PFSK-1 (cell line): ENCODE measurements around the gene CNOT3.
A peak's percentile ranks its signal among the peaks of the same experiment; 100 is the strongest.

ENCODE experiments used
- FOXP2 ChIP-seq: optimal IDR thresholded peaks from 2 replicates; pipeline ENCODE3; 2011; ENCODE audit warnings: borderline replicate concordance, control low read depth, inconsistent platforms; ENCODE audit not compliant: insufficient read depth; ENCODE audit errors: extremely low read length, extremely low read depth
- POLR2AphosphoS5 ChIP-seq: IDR thresholded peaks from 2 replicates; pipeline ENCODE4 v1.6.1; 2012; ENCODE audit warnings: low read depth, mild to moderate bottlenecking, control low read depth, low read length, moderate library complexity
- REST ChIP-seq, 2 experiments: IDR thresholded peaks; 2 replicates each; pipeline versions ENCODE4 v1.6.1 to v1.8.0; 2011 to 2012; ENCODE audit warnings: low read depth in 2 of 2, low read length in 2 of 2, control low read depth in 1 of 2, inconsistent platforms in 1 of 2, mild to moderate bottlenecking in 1 of 2, moderate library complexity in 1 of 2; ENCODE audit not compliant: insufficient read depth in 1 of 2
- SIN3A ChIP-seq: IDR thresholded peaks from 2 replicates; pipeline ENCODE4 v1.6.1; 2012; ENCODE audit warnings: mild to moderate bottlenecking, low read length, moderate library complexity, borderline replicate concordance; ENCODE audit not compliant: insufficient read depth
- TAF1 ChIP-seq: IDR thresholded peaks from 2 replicates; pipeline ENCODE4 v1.6.1; 2012; ENCODE audit warnings: low read length, control low read depth, borderline replicate concordance; ENCODE audit not compliant: insufficient read depth

The CNOT3 gene

GRCh38 chr19:54105796-54106195 lies 31.8 kb upstream of the CNOT3 start:
- no peak for TF ChIP-seq REST (IDR thresholded peaks at IDR 0.05; ENCODE audit: insufficient read depth in 1 of 2, low read depth in 2 of 2, low read length in 2 of 2)

GRCh38 chr19:54106716-54107115 lies 30.8 kb upstream of the CNOT3 start:
- TF ChIP-seq POLR2AphosphoS5 = no peak
- no peak for TF ChIP-seq REST (IDR thresholded peaks at IDR 0.05; ENCODE audit: insufficient read depth in 1 of 2, low read depth in 2 of 2, low read length in 2 of 2)
- no peak for TF ChIP-seq SIN3A
- no peak for TF ChIP-seq TAF1
- no peak for TF ChIP-seq FOXP2

- TF ChIP-seq POLR2AphosphoS5 (no peak), TAF1 (no peak)
Observed at GRCh38 chr19:54107876-54108490, 29.6 kb upstream of the CNOT3 start.

GRCh38 chr19:54108496-54108895 lies 29.1 kb upstream of the CNOT3 start:
- TF ChIP-seq SIN3A (no peak), POLR2AphosphoS5 (0 out of 2 replicates have a peak, but pooled peaks have one; percentile 25), REST (IDR thresholded peaks at IDR 0.05; ENCODE audit: insufficient read depth in 1 of 2, low read depth in 2 of 2, low read length in 2 of 2) (no peak), TAF1 (no peak), FOXP2 (no peak)

GRCh38 chr19:54109651-54110050 lies 27.9 kb upstream of the CNOT3 start:
- TF ChIP-seq FOXP2 (no peak), POLR2AphosphoS5 (no peak)

- TF ChIP-seq TAF1 (peak; percentile 22; the same call in 1 of the 2 replicates), REST (IDR thresholded peaks at IDR 0.05; ENCODE audit: insufficient read depth in 1 of 2, low read depth in 2 of 2, low read length in 2 of 2) (no peak), POLR2AphosphoS5 (peak; percentile 73), FOXP2 (peak; percentile 12)
Observed at GRCh38 chr19:54114340-54115108, 23.0 kb upstream of the CNOT3 start.
